OCI-LY1 (cell line): ENCODE results near the gene GRIK2.

Source experiments
- H2AFZ ChIP-seq: fragments of 200-600 bp; sonication (generic), shearing (Covaris generic); 2 replicates; pipeline ENCODE4 v1.6.0; 2014; ENCODE audit warnings: antibody characterized with exemption, mild to moderate bottlenecking, low read length
- H3F3A ChIP-seq: fragments of 200-600 bp; sonication (generic), shearing (Covaris generic); 2 replicates; pipeline ENCODE4 v1.6.0; 2014; ENCODE audit warnings: mild to moderate bottlenecking, antibody characterized with exemption, low read length, moderate library complexity; ENCODE audit not compliant: insufficient read depth
- H3K27ac ChIP-seq: fragments of 200-600 bp; sonication (generic); 2 replicates; pipeline ENCODE4 v1.5.1; 2014; ENCODE audit warnings: low read length, mixed run types, mild to moderate bottlenecking, low read depth; ENCODE audit not compliant: poor library complexity, severe bottlenecking
- H3K27me3 ChIP-seq: fragments of 200-600 bp; sonication (generic); 2 replicates; pipeline ENCODE4 v1.6.0; 2014; ENCODE audit warnings: antibody characterized with exemption, mild to moderate bottlenecking, low read length, moderate library complexity; ENCODE audit not compliant: insufficient read depth
- H3K36me3 ChIP-seq: fragments of 200-600 bp; sonication (generic); 2 replicates; pipeline ENCODE4 v1.6.1; 2014; ENCODE audit warnings: mild to moderate bottlenecking, antibody characterized with exemption, low read length, moderate library complexity, mixed read lengths; ENCODE audit not compliant: insufficient read depth
- H3K4me1 ChIP-seq: fragments of 200-600 bp; sonication (generic); 2 replicates; pipeline ENCODE4 v1.5.1; 2014; ENCODE audit warnings: mild to moderate bottlenecking, low read length, moderate library complexity; ENCODE audit not compliant: insufficient read depth, severe bottlenecking
- H3K4me2 ChIP-seq: fragments of 200-600 bp; sonication (generic), shearing (Covaris generic); 2 replicates; pipeline ENCODE4 v1.6.1; 2014; ENCODE audit warnings: low read length
- H3K4me3 ChIP-seq: fragments of 200-600 bp; sonication (generic); 2 replicates; pipeline ENCODE4 v1.5.1; 2014; ENCODE audit warnings: low read length, low read depth, mild to moderate bottlenecking, mixed read lengths; ENCODE audit not compliant: poor library complexity, severe bottlenecking
- H3K79me2 ChIP-seq: fragments of 200-600 bp; shearing (Covaris generic); 2 replicates; pipeline ENCODE4 v1.6.1; 2016; ENCODE audit warnings: mixed run types, low read length, mixed read lengths; ENCODE audit not compliant: insufficient read depth
- H3K9ac ChIP-seq: fragments of 200-600 bp; sonication (generic), shearing (Covaris generic); 2 replicates; pipeline ENCODE4 v1.6.1; 2014; ENCODE audit warnings: mild to moderate bottlenecking, low read length, mixed read lengths
- H3K9me2 ChIP-seq: fragments of 200-600 bp; sonication (generic), shearing (Covaris generic); 2 replicates; pipeline ENCODE4 v1.6.1; 2014; ENCODE audit warnings: low read depth, mild to moderate bottlenecking, low read length, mixed read lengths
- H3K9me3 ChIP-seq: fragments of 200-600 bp; shearing (Covaris generic); 2 replicates; pipeline ENCODE4 v1.6.1; 2014; ENCODE audit warnings: low read length, mixed read lengths
- H4K20me1 ChIP-seq: fragments of 200-600 bp; sonication (generic), shearing (Covaris generic); 2 replicates; pipeline ENCODE4 v1.6.0; 2016; ENCODE audit warnings: mild to moderate bottlenecking, low read length; ENCODE audit not compliant: insufficient read depth
- CTCF ChIP-seq: fragments of 200-600 bp; sonication (generic), shearing (Covaris generic); IDR thresholded peaks from 2 replicates; pipeline ENCODE4 v1.5.1; 2017; ENCODE audit warnings: mild to moderate bottlenecking, antibody characterized with exemption, low read length, moderate library complexity, mixed read lengths
- EZH2 ChIP-seq: fragments of 200-600 bp; sonication (generic), shearing (Covaris generic); IDR thresholded peaks from 2 replicates; pipeline ENCODE4 v1.8.0; 2017; ENCODE audit warnings: borderline replicate concordance, mixed run types, mild to moderate bottlenecking, antibody characterized with exemption, low read length, moderate library complexity, mixed read lengths

GRIK2 gene

GRCh38 chr6:101640131-101640530 is 246.6 kb downstream of the GRIK2 start:
- H3F3A ChIP-seq, result no peaks in the 10 kb centered on the region
- no peak for TF ChIP-seq EZH2
- no peak for TF ChIP-seq CTCF

GRCh38 chr6:101645770-101646169 is 252.3 kb downstream of the GRIK2 start:
- no peaks in the 10 kb centered on the region for H3K79me2 ChIP-seq
- H3K27ac ChIP-seq, result no peak overlapping the region
- no peaks in the 10 kb centered on the region for H3K4me1 ChIP-seq
- no peaks in the 10 kb centered on the region for H3K9me2 ChIP-seq
- no peak overlapping the region for H2AFZ ChIP-seq
- TF ChIP-seq EZH2 (no peak), CTCF (no peak)
- H3F3A ChIP-seq, result no peaks in the 10 kb centered on the region
- no peak overlapping the region for H3K9ac ChIP-seq
- no peak overlapping the region for H3K4me3 ChIP-seq
- H3K36me3 ChIP-seq, result no peaks in the 10 kb centered on the region
- H3K4me2 ChIP-seq, result no peak overlapping the region
- no peaks in the 10 kb centered on the region for H3K27me3 ChIP-seq
- no peaks in the 10 kb centered on the region for H4K20me1 ChIP-seq
- H3K9me3 ChIP-seq, result no peaks in the 10 kb centered on the region

More at GRCh38 chr6:101640131-101640530, 246.6 kb downstream of the GRIK2 start:
- Histone ChIP-seq H3K36me3 (no peaks in the 10 kb centered on the region), H3K27ac (no peak overlapping the region), H3K79me2 (no peaks in the 10 kb centered on the region), H3K4me3 (no peak overlapping the region), H3K4me1 (no peaks in the 10 kb centered on the region), H3K4me2 (no peak overlapping the region), H3K9me3 (no peaks in the 10 kb centered on the region), H2AFZ (no peak overlapping the region), H3K27me3 (no peaks in the 10 kb centered on the region), H4K20me1 (no peaks in the 10 kb centered on the region), H3K9ac (no peak overlapping the region), H3K9me2 (no peaks in the 10 kb centered on the region)

- Histone ChIP-seq H4K20me1 (no peaks in the 10 kb centered on the region), H2AFZ (no peak overlapping the region), H3K4me3 (no peak overlapping the region), H3K36me3 (no peaks in the 10 kb centered on the region), H3K9me2 (no peaks in the 10 kb centered on the region), H3F3A (no peaks in the 10 kb centered on the region), H3K9ac (no peak overlapping the region), H3K4me1 (no peaks in the 10 kb centered on the region), H3K27ac (no peak overlapping the region), H3K9me3 (no peaks in the 10 kb centered on the region), H3K79me2 (no peaks in the 10 kb centered on the region), H3K27me3 (no peaks in the 10 kb centered on the region), H3K4me2 (no peak overlapping the region)
- TF ChIP-seq CTCF, result no peak
- no peak for TF ChIP-seq EZH2
These were observed 257.0 kb downstream of the GRIK2 start for GRCh38 chr6:101650402-101651100.
